GM12875 (cell line): ENCODE data around the gene NELL1.

Experiments
- H3K4me3 ChIP-seq: one replicate; pipeline ENCODE4 v1.5.1; 2011; ENCODE audit warnings: low read depth, low read length, control low read depth
- CTCF ChIP-seq: IDR thresholded peaks from 2 replicates; pipeline ENCODE4 v1.5.1; 2011; ENCODE audit warnings: low read depth, mild to moderate bottlenecking, control low read depth, inconsistent platforms, low read length, moderate library complexity, borderline replicate concordance; ENCODE audit not compliant: insufficient read depth

NELL1 gene

GRCh38 chr11:21179770-21180169, 510.4 kb downstream of the NELL1 start:
- H3K4me3 ChIP-seq, result no peak overlapping the region
- no peak for TF ChIP-seq CTCF

GRCh38 chr11:21180182-21180581, 510.8 kb downstream of the NELL1 start:
- TF ChIP-seq CTCF, result no peak
- no peak overlapping the region for H3K4me3 ChIP-seq

- no peak overlapping the region for H3K4me3 ChIP-seq
- TF ChIP-seq CTCF, result no peak
These were observed 516.6 kb downstream of the NELL1 start for GRCh38 chr11:21185959-21186358.

GRCh38 chr11:21190181-21190580, 520.8 kb downstream of the NELL1 start:
- no peak for TF ChIP-seq CTCF
- no peak overlapping the region for H3K4me3 ChIP-seq

- TF ChIP-seq CTCF, result no peak
- no peak overlapping the region for H3K4me3 ChIP-seq
These were observed 526.6 kb downstream of the NELL1 start for GRCh38 chr11:21195995-21196394.

GRCh38 chr11:21198498-21198897, 529.1 kb downstream of the NELL1 start:
- no peak overlapping the region for H3K4me3 ChIP-seq
- TF ChIP-seq CTCF, result no peak

GRCh38 chr11:21205205-21205604, 535.8 kb downstream of the NELL1 start:
- no peak overlapping the region for H3K4me3 ChIP-seq
- no peak for TF ChIP-seq CTCF
